CD4-positive, CD25-positive, alpha-beta regulatory T cell (primary cell): Measurements from ENCODE around the gene PLD4. TPM values are rescaled to one million over a fixed set of nuclear protein-coding genes. Genes with fewer than 3 reads are reported as not detected.

Experiments used
- ATAC-seq, 2 donors: fragments of 150-1000 bp; cut with Tn5 transposase; one replicate each; pipeline ENCODE4 v1.10.0; 2021; ENCODE audit warnings: low read depth in 2 of 2, moderate number of reproducible peaks in 2 of 2, moderate library complexity in 1 of 2
- DNase-seq, 3 donors: peaks; one replicate each; pipeline versions ENCODE4 v3.0.0 to v3.0.0-alpha.2; 2012 to 2022; ENCODE audit warnings: mixed read lengths in 1 of 3
- H3K27ac ChIP-seq: one replicate; pipeline ENCODE4 v1.7.0; 2013; ENCODE audit warnings: mild to moderate bottlenecking, low read length; ENCODE audit not compliant: insufficient read depth, poor library complexity, severe bottlenecking
- H3K27me3 ChIP-seq: one replicate; pipeline ENCODE4 v1.7.0; 2013; ENCODE audit warnings: low read length; ENCODE audit not compliant: control insufficient read depth, insufficient read depth
- H3K36me3 ChIP-seq: one replicate; pipeline ENCODE4 v1.7.0; 2013; ENCODE audit warnings: mild to moderate bottlenecking, low read length, moderate library complexity; ENCODE audit not compliant: control insufficient read depth, insufficient read depth
- H3K4me1 ChIP-seq: 2 replicates; pipeline ENCODE4 v1.7.0; 2013; ENCODE audit warnings: mild to moderate bottlenecking, low read length; ENCODE audit not compliant: insufficient read depth, control insufficient read depth, poor library complexity, severe bottlenecking
- H3K4me3 ChIP-seq: one replicate; pipeline ENCODE4 v1.7.0; 2013; ENCODE audit warnings: low read depth, mild to moderate bottlenecking, low read length, moderate library complexity
- H3K9me3 ChIP-seq, 2 experiments: 1 replicate in 1 of 2; 2 replicates in 1 of 2; pipeline ENCODE4 v1.7.0; 2013; ENCODE audit warnings: low read length in 2 of 2, mild to moderate bottlenecking in 1 of 2, moderate library complexity in 1 of 2; ENCODE audit not compliant: control insufficient read depth in 2 of 2
- H3K27ac Mint-ChIP-seq, 3 donors: one replicate each; pipeline ENCODE4 v1.8.0; 2020 to 2022; ENCODE audit warnings: mild to moderate bottlenecking in 3 of 3, mixed read lengths in 3 of 3, moderate library complexity in 2 of 3
- H3K27me3 Mint-ChIP-seq: one replicate; pipeline ENCODE4 v1.8.0; 2022; ENCODE audit warnings: mild to moderate bottlenecking, mixed read lengths
- H3K36me3 Mint-ChIP-seq: one replicate; pipeline ENCODE4 v1.8.0; 2020; ENCODE audit warnings: mixed read lengths
- H3K4me1 Mint-ChIP-seq, 4 donors: one replicate each; pipeline ENCODE4 v1.8.0; 2020 to 2022; ENCODE audit warnings: mixed read lengths in 4 of 4, mild to moderate bottlenecking in 1 of 4
- H3K4me3 Mint-ChIP-seq, 4 donors: one replicate each; pipeline ENCODE4 v1.8.0; 2020 to 2022; ENCODE audit warnings: mild to moderate bottlenecking in 4 of 4, mixed read lengths in 4 of 4, moderate library complexity in 3 of 4
- H3K9me3 Mint-ChIP-seq, 7 donors: one replicate each; pipeline ENCODE4 v1.8.0; 2020 to 2022; ENCODE audit warnings: mixed read lengths in 7 of 7, mild to moderate bottlenecking in 3 of 7, moderate library complexity in 2 of 7
- polyA plus RNA-seq, 4 donors: library from polyadenylated mRNA; unstranded; fragments of 300-500 nt; fragmentation: Illumina TruSeq; gene quantifications; one replicate each; pipeline ENCODE4 v1.2.3, GENCODE V29; 2021
- total RNA-seq: library from RNA; stranded (reverse); gene quantifications from one replicate; pipeline ENCODE4 v1.2.3, GENCODE V29; 2022

Gene PLD4
- total and polyA plus RNA-seq, 5 donors from 2014 or later: 0.34 to 0.69 TPM; not detected in 3

DNA sequence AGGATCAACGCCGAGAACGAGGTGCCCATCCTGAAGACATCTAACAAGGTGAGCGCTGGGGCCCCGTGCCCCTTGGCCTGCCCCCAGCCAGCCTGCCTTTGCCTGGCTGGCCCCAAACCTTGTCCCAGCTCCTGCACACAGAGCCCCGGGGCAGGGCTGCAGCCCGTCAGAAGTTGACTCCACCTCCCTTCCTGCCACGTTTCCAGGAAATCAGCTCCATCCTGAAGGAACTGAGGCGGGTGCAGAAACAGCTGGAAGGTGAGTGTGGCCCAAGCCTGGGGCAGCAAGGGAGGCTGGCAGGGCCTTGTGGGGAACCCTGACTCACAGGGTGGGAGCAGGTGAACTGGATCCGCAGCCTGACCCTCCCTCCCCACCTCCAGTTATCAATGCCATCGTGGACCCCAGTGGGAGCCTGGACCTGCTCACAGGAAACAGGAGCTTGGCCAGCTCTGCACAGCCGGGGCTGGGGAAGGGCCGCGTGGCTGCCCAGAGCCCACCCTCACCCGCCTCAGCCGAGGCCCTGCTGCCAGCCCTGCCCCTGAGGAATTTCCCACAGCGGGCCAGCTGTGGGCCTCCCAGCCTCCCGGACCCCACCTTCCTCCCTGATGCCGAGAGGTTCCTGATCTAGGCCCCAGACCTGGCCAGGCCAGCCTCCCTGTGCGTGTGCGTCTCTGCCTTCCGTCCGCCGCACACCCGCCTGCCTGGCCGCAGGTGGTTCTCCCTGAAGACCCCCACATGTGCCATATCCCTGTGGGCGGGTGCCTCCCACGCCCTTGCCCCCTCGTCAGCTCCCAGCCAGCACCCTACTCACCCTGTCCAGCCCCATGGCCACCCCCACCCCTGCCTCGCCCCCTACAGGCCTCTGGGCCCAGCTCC is 30.1 kb upstream of the PLD4 start:
- no peaks in the 10 kb centered on the region for H3K36me3 Mint-ChIP-seq
- no peak for DNase-seq

DNA sequence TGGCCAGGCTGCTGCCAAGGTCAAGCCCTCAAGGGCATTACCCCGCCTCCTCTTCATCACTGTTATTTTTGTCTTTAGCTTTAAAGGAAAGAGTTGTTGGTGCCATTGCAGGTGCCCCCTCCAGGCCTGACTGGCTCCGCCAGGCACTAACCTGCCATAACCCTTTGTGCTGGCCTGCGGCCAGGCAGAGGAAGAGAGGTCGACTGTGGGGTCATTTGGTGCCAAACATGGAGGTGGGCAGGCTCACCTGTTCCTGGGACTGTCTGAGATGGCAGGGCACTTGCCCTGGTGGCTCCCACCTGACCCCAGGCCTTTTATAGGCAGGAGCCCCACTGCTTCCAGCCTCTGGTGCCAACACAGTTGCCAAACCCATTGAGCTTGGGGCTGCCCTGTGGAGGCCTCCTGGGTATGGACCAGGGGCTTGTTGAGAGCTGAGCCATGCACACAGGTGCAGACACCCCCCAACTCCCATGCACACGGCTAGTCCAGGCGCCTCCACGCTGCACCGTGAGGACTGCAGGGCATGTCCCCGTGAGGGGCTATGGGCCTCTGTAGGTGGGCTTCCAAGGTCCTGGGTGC is 29.4 kb upstream of the PLD4 start:
- no peak for DNase-seq
- H3K9me3 ChIP-seq: no peaks in the 10 kb centered on the region
- Mint-ChIP-seq H3K27me3 (peaks cover 12% of the 10 kb centered on the region), H3K9me3 (no peaks in the 10 kb centered on the region), H3K4me1 (peaks cover 0 to 5% (median 1%) of the 10 kb centered on the region in 4 donors), H3K27ac (no peak overlapping the region), H3K36me3 (no peaks in the 10 kb centered on the region), H3K4me3 (no peak overlapping the region)
- no peaks in the 10 kb centered on the region for H3K36me3 ChIP-seq
- no peak overlapping the region for H3K27ac ChIP-seq
- no peak for ATAC-seq
- no peaks in the 10 kb centered on the region for H3K27me3 ChIP-seq
- H3K4me3 ChIP-seq: no peak overlapping the region
- no peaks in the 10 kb centered on the region for H3K4me1 ChIP-seq

More for the DNA sequence above, 30.1 kb upstream of the PLD4 start:
- H3K36me3 ChIP-seq: no peaks in the 10 kb centered on the region
- no peaks in the 10 kb centered on the region for H3K27me3 ChIP-seq
- peaks cover 8% of the 10 kb centered on the region for H3K27me3 Mint-ChIP-seq
- H3K4me3 Mint-ChIP-seq: no peak overlapping the region
- no peaks in the 10 kb centered on the region for H3K9me3 ChIP-seq
- H3K27ac Mint-ChIP-seq: no peak overlapping the region
- no peak overlapping the region for H3K4me3 ChIP-seq
- no peak overlapping the region for H3K27ac ChIP-seq
- no peaks in the 10 kb centered on the region for H3K4me1 ChIP-seq
- H3K9me3 Mint-ChIP-seq: peaks cover 0 to 1% (median 0%) of the 10 kb centered on the region in 7 donors
- H3K4me1 Mint-ChIP-seq: peaks cover 0 to 5% (median 1%) of the 10 kb centered on the region in 4 donors
- ATAC-seq: no peak

DNA sequence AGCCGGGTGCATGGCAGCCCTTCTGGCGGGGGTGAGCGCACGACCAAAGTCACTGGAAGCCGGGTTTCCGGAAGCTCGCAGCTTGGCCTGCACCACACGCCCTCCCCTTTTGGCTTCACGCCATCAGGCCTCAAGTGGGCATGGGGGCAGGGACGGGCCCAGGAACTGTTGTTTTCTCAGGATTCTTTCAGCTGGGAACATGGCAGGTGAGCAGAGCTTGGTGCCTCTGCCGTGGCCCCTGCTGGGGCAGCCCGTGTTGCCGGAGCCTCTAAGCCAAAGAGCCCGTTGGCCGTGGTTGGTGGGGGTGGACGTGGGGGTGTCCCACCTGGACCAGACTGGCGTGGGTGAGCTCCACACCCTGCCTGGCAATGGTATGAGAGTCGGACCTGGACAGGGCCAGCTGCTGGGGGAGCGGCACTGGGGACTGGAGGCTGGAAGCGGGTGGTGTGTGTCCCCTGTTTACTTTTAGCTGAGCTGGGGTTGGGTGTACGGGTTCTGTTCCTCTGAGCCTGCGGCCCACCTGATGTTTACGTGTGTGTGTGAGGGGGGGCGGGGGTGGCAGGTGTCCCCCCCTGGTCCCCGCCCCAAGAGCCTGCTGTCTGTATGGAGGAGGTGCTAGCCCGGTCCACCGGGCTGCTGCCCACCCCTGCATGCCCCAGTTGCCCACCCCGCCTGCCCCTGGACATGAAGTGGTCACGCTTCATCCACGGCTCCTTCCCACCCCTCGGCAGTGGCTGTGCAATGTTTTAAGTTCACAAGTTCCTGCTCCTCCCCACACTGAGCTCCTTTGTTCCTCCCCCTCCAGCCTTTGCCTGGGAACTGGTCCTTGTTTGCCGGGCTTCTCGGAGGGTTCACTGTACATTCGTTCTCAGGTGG is 28.7 kb upstream of the PLD4 start:
- H3K36me3 Mint-ChIP-seq: no peaks in the 10 kb centered on the region
- no peak overlapping the region for H3K4me3 Mint-ChIP-seq
- no peak overlapping the region for H3K27ac ChIP-seq
- no peaks in the 10 kb centered on the region for H3K36me3 ChIP-seq
- peaks cover 14% of the 10 kb centered on the region for H3K27me3 Mint-ChIP-seq
- no peaks in the 10 kb centered on the region for H3K9me3 ChIP-seq
- H3K27ac Mint-ChIP-seq: no peak overlapping the region
- no peaks in the 10 kb centered on the region for H3K27me3 ChIP-seq
- ATAC-seq (no peak), DNase-seq (no peak)
- peaks cover 0 to 5% (median 1%) of the 10 kb centered on the region in 4 donors for H3K4me1 Mint-ChIP-seq
- H3K4me1 ChIP-seq: no peaks in the 10 kb centered on the region
- H3K9me3 Mint-ChIP-seq: no peaks in the 10 kb centered on the region
- no peak overlapping the region for H3K4me3 ChIP-seq

DNA sequence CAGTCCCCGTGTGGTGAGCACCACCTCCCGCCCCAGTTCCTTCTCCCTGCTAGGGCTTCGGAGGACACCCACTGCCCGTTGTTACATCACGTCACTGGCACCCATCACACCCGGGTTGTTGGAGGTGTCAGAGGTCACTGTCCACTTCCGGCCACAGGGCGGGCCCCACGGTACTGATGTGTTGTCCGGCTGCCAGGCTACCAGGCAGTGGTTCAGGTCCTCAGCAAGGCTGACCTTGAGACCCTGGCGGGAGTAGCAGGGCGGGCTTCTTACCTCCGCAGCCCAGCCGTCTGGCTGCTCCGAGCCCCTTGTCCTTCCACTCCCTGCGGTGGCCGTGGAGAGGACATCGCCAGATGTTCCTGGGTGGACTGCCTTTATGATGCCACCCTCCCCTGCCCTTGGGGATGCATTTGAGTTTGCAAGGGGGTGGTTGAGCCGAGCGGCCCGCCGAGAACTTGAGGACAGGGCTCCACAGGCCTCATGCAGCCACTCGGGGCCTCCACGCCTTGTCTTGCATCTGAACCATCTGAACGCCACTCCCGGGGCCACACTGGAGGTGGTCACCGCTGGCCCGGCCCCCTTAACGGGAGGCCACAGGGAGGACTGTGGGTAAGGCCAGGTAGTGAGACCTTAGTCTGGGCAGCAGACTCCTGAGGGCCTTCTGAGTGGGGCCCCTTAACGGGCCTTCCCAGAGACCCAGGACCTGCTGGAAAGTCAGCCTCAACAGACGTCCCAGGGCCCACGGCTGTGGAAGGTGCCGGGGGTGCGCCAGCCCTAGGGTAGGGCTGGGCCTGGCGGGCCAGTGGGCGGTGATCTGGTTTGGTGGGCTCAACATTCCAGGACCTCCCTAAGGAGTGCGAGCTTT is 27.1 kb upstream of the PLD4 start:
- Histone ChIP-seq H3K9me3 (no peaks in the 10 kb centered on the region), H3K27me3 (no peaks in the 10 kb centered on the region), H3K27ac (no peak overlapping the region), H3K4me3 (no peak overlapping the region), H3K36me3 (no peaks in the 10 kb centered on the region), H3K4me1 (no peaks in the 10 kb centered on the region)
- Mint-ChIP-seq H3K4me1 (peaks cover 0 to 5% (median 1%) of the 10 kb centered on the region in 4 donors), H3K9me3 (no peaks in the 10 kb centered on the region), H3K36me3 (no peaks in the 10 kb centered on the region), H3K27ac (no peak overlapping the region), H3K4me3 (no peak overlapping the region), H3K27me3 (peaks cover 25% of the 10 kb centered on the region)
- DNase-seq: no peak
- ATAC-seq: no peak

DNA sequence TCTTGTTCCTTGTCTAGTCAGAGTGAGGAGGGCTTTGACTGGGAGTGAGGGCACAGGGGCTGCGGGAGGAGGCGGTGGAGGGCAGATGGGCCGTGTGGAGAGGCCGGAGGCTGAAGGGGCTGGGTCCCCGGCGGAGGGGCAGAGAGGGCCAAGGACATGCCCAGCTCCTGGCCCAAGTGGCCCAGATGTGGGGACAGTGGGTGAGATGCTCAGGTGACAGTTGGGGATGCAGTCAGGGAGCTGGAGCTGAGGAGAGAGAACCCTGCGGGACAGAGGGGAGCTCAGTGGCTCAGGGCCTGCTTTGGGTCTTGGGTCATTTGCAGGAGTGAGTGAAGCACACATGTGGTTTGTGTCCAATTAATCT is 26.5 kb upstream of the PLD4 start:
- Mint-ChIP-seq H3K27me3 (peaks cover 25% of the 10 kb centered on the region), H3K36me3 (no peaks in the 10 kb centered on the region), H3K27ac (no peak overlapping the region), H3K4me1 (peaks cover 0 to 5% (median 1%) of the 10 kb centered on the region in 4 donors), H3K4me3 (peak overlapping the region in 1 of 4 donors; percentile 54), H3K9me3 (no peaks in the 10 kb centered on the region)
- H3K4me3 ChIP-seq: no peak overlapping the region
- no peak for DNase-seq
- ATAC-seq: no peak
- H3K27me3 ChIP-seq: no peaks in the 10 kb centered on the region
- no peaks in the 10 kb centered on the region for H3K36me3 ChIP-seq
- H3K9me3 ChIP-seq: no peaks in the 10 kb centered on the region
- no peaks in the 10 kb centered on the region for H3K4me1 ChIP-seq
- H3K27ac ChIP-seq: no peak overlapping the region

DNA sequence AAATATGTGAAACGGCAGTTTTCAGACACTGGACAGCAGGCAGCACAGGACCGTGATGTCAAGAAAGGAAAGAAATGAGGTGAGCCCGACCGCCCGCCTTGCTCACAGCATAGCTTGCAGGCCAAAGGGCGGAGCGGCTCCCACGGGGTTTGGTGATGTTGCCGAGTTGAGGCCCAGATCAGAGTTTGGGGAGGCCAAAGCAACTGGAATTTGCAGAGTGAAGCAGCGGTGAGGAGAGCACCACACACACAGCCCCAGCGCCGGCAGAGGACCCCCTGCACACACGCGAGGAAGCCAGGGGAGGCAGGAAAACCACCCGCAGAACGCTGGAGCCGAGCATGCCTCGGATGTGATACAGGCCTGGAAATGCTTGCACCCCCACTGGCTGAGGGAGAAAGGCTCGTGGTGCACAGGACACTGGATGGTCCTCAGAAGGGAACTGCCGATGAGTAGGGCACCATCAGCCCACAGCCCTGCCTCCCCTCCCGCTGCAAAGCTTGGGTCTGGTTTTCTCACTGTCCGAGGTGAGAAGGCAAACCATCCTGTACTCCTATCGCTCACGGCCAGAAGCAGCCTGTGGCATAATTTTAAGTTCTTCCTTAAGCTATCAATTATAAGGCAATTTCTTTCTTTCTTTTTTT is 25.7 kb upstream of the PLD4 start:
- Histone ChIP-seq H3K4me1 (no peaks in the 10 kb centered on the region), H3K36me3 (no peaks in the 10 kb centered on the region), H3K27ac (no peak overlapping the region), H3K4me3 (no peak overlapping the region), H3K9me3 (no peaks in the 10 kb centered on the region), H3K27me3 (peaks cover 3% of the 10 kb centered on the region)
- H3K4me1 Mint-ChIP-seq: peaks cover 0 to 5% (median 1%) of the 10 kb centered on the region in 4 donors
- H3K36me3 Mint-ChIP-seq: no peaks in the 10 kb centered on the region
- ATAC-seq (no peak), DNase-seq (no peak)
- no peak overlapping the region for H3K4me3 Mint-ChIP-seq
- no peak overlapping the region for H3K27ac Mint-ChIP-seq
- no peaks in the 10 kb centered on the region for H3K9me3 Mint-ChIP-seq
- H3K27me3 Mint-ChIP-seq: peaks cover 28% of the 10 kb centered on the region

DNA sequence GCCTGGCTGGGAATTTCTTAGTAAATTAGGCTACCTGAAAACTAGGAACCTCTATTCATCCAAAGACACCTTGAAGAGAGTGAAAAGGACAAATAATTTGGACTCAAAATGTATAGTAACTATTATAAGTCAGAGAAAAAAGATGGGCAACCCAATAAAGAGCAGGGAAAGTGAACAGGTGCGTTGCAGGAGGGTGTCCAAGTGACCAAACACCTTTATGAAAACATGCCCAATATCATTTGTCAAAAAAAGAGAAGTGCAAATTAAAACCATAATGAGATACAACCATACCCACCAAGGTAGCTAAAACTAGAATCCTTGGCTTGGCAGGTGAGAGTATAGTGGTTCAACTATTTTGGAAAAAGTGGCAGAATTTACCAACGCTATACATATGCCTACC is 24.9 kb upstream of the PLD4 start:
- Mint-ChIP-seq H3K27me3 (peaks cover 30% of the 10 kb centered on the region), H3K4me1 (peaks cover 0 to 5% (median 1%) of the 10 kb centered on the region in 4 donors), H3K27ac (no peak overlapping the region), H3K4me3 (no peak overlapping the region), H3K36me3 (no peaks in the 10 kb centered on the region), H3K9me3 (no peaks in the 10 kb centered on the region)
- no peaks in the 10 kb centered on the region for H3K4me1 ChIP-seq
- no peak overlapping the region for H3K4me3 ChIP-seq
- ATAC-seq (no peak), DNase-seq (no peak)
- no peak overlapping the region for H3K27ac ChIP-seq
- H3K27me3 ChIP-seq: peaks cover 5% of the 10 kb centered on the region
- no peaks in the 10 kb centered on the region for H3K36me3 ChIP-seq
- H3K9me3 ChIP-seq: no peaks in the 10 kb centered on the region
